HL-60 (cell line): ENCODE results near the gene LYPD4.

Source experiments
- DNase-seq, 2 experiments: peaks; one replicate each; pipeline ENCODE4 v3.0.0-alpha.2; 2010 to 2020; ENCODE audit warnings: low read depth in 1 of 2, low spot score in 1 of 2
- H3K27ac ChIP-seq: fragments of 250-450 bp; sonication (Bioruptor Pico); replicated peaks from 2 replicates; pipeline ENCODE4 v1.5.1; 2020; ENCODE audit warnings: mild to moderate bottlenecking, moderate library complexity
- H3K27me3 ChIP-seq: fragments of 250-450 bp; sonication (Bioruptor Pico); 2 replicates; pipeline ENCODE4 v1.5.1; 2021; ENCODE audit warnings: mild to moderate bottlenecking, moderate library complexity; ENCODE audit not compliant: insufficient read depth, poor library complexity, severe bottlenecking
- H3K4me3 ChIP-seq: replicated peaks from 2 replicates; pipeline ENCODE4 v1.5.1; 2011; ENCODE audit warnings: mild to moderate bottlenecking, control low read depth, low read length; ENCODE audit not compliant: insufficient read depth
- CTCF ChIP-seq: IDR thresholded peaks from one replicate; pipeline ENCODE4 v1.5.1; 2011; ENCODE audit warnings: low read length, control low read depth, inconsistent platforms; ENCODE audit not compliant: insufficient read depth
- GABPA ChIP-seq: IDR thresholded peaks from 2 replicates; pipeline ENCODE4 v1.6.1; 2012; ENCODE audit warnings: low read depth
- POLR2AphosphoS5 ChIP-seq: IDR thresholded peaks from 2 replicates; pipeline ENCODE4 v1.6.1; 2012; ENCODE audit warnings: low read depth
- REST ChIP-seq: IDR thresholded peaks from 2 replicates; pipeline ENCODE4 v1.6.1; 2012; ENCODE audit warnings: low read depth; ENCODE audit not compliant: insufficient replicate concordance
- SPI1 ChIP-seq: IDR thresholded peaks from 2 replicates; pipeline ENCODE4 v1.6.1; 2012; ENCODE audit warnings: low read depth, mild to moderate bottlenecking, borderline replicate concordance

LYPD4 gene

GRCh38 chr19:41796901-41797300, 47.6 kb downstream of the LYPD4 start:
- DNase-seq, result peak in 1 of 2 experiments; percentile 53
- peak overlapping the region; percentile 13 for H3K4me3 ChIP-seq
- H3K27ac ChIP-seq, result peak overlapping the region; percentile 79
- no peaks in the 10 kb centered on the region for H3K27me3 ChIP-seq
- TF ChIP-seq CTCF (no peak), POLR2AphosphoS5 (no peak), SPI1 (no peak), GABPA (no peak), REST (no peak)

GRCh38 chr19:41796362-41796761, 48.1 kb downstream of the LYPD4 start, which contains the start of gene CEACAM3:
Gene CEACAM3 (plus strand): TSS chr19:41796587. CDS start chr19:41796678, 91 bp downstream.
- peak within 1 kb of the TSS; percentile 79 for H3K27ac ChIP-seq
- TF ChIP-seq REST, result no peak
- H3K27me3 ChIP-seq, result no peaks in the 10 kb centered on the region
- DNase-seq, result peak in 1 of 2 experiments; percentile 55
- peak within 1 kb of the TSS; percentile 13 for H3K4me3 ChIP-seq

GRCh38 chr19:41795031-41795461, 49.4 kb downstream of the LYPD4 start:
- Histone ChIP-seq H3K27me3 (no peaks in the 10 kb centered on the region), H3K27ac (no peak overlapping the region; the same call in 1 of the 2 replicates), H3K4me3 (no peak overlapping the region)
- DNase-seq, result peak; percentile 62 to 82
- peak; percentile 77 for TF ChIP-seq CTCF
- TF ChIP-seq REST, result no peak

GRCh38 chr19:41793414-41793727, 51.1 kb downstream of the LYPD4 start:
- H3K27ac ChIP-seq, result no peak overlapping the region
- H3K27me3 ChIP-seq, result no peaks in the 10 kb centered on the region
- H3K4me3 ChIP-seq, result no peak overlapping the region
- DNase-seq, result no peak
- TF ChIP-seq POLR2AphosphoS5 (no peak), CTCF (no peak), GABPA (no peak), SPI1 (no peak), REST (no peak)
